ENCODE data around the gene UBE2D2. TPM values are rescaled to one million over a fixed set of nuclear protein-coding genes. Genes with fewer than 3 reads are reported as not detected.

Gene UBE2D2
- total and polyA plus RNA-seq, 9 donors: 66.8 to 230 (median 117) TPM

GRCh38 chr5:139631520-139632165 is 70.5 kb downstream of the UBE2D2 start:
- no peaks in the 10 kb centered on the region for H3K36me3 ChIP-seq
- H3K9me3 ChIP-seq: no peaks in the 10 kb centered on the region
- WGBS, 3 donors: 72 to 79% (median 77%) methylated on average over 3 of the region's 3 CpGs
- no peak for DNase-seq
- intact Hi-C loops (cut with DNase I): loop anchor here in 2 of 4 donors (2.0 to 10.0 kb wide), 3 partner anchors 53 to 207 kb away; no protein-coding TSS in a partner anchor
- TF ChIP-seq CTCF (IDR thresholded peaks at IDR 0.05) (no peak), EP300 (IDR thresholded peaks at IDR 0.05) (no peak), POLR2A (IDR thresholded peaks at IDR 0.05) (no peak)
- no peak overlapping the region for H3K27ac ChIP-seq
- H3K27me3 ChIP-seq: no peaks in the 10 kb centered on the region
- no peak overlapping the region for H3K4me3 ChIP-seq
- peaks cover 3% of the 10 kb centered on the region for H3K4me1 ChIP-seq (ENCODE audit: insufficient read depth)

- Histone ChIP-seq H3K36me3 (no peaks in the 10 kb centered on the region), H3K4me1 (ENCODE audit: insufficient read depth) (peaks cover 8% of the 10 kb centered on the region), H3K4me3 (no peak overlapping the region), H3K27ac (no peak overlapping the region), H3K9me3 (no peaks in the 10 kb centered on the region), H3K27me3 (no peaks in the 10 kb centered on the region)
- peak; percentile 44 to 80 (median 73) for DNase-seq
- TF ChIP-seq POLR2A (IDR thresholded peaks at IDR 0.05) (no peak), CTCF (IDR thresholded peaks at IDR 0.05) (peak; percentile 78 to 95 (median 88))
- intact Hi-C loops (cut with DNase I): loop anchor here in 3 of 4 donors (2.0 to 10.0 kb wide), 3 partner anchors 51 to 209 kb away; no protein-coding TSS in a partner anchor
- 6 to 14% (median 14%) methylated on average over 6 of the region's 6 CpGs for WGBS, 3 donors
Observed at GRCh38 chr5:139633295-139634027, 72.3 kb downstream of the UBE2D2 start.

- intact Hi-C loops (cut with DNase I): loop anchor here in 2 of 4 donors (2.0 to 10.0 kb wide), 3 partner anchors 51 to 209 kb away; no protein-coding TSS in a partner anchor
- no peaks in the 10 kb centered on the region for H3K9me3 ChIP-seq
- TF ChIP-seq CTCF (IDR thresholded peaks at IDR 0.05) (no peak), EP300 (IDR thresholded peaks at IDR 0.05) (no peak), POLR2A (IDR thresholded peaks at IDR 0.05) (no peak)
- H3K36me3 ChIP-seq: no peaks in the 10 kb centered on the region
- H3K4me1 ChIP-seq (ENCODE audit: insufficient read depth): peaks cover 8% of the 10 kb centered on the region
- DNase-seq: no peak
- WGBS, 3 donors: 71 to 86% (median 76%) methylated on average over 2 of the region's 2 CpGs
- no peak overlapping the region for H3K27ac ChIP-seq
- H3K4me3 ChIP-seq: no peak overlapping the region
- no peaks in the 10 kb centered on the region for H3K27me3 ChIP-seq
Observed at GRCh38 chr5:139634028-139634325, 72.8 kb downstream of the UBE2D2 start.

GRCh38 chr5:139634541-139634940 is 73.4 kb downstream of the UBE2D2 start:
- Histone ChIP-seq H3K27me3 (no peaks in the 10 kb centered on the region), H3K4me1 (ENCODE audit: insufficient read depth) (peaks cover 8% of the 10 kb centered on the region), H3K36me3 (no peaks in the 10 kb centered on the region), H3K9me3 (no peaks in the 10 kb centered on the region), H3K4me3 (no peak overlapping the region), H3K27ac (no peak overlapping the region)
- intact Hi-C loops (cut with DNase I): loop anchor here in 2 of 4 donors (2.0 to 10.0 kb wide), 3 partner anchors 50 to 210 kb away; no protein-coding TSS in a partner anchor
- no peak for DNase-seq
- TF ChIP-seq EP300 (IDR thresholded peaks at IDR 0.05) (no peak), POLR2A (IDR thresholded peaks at IDR 0.05) (no peak), CTCF (IDR thresholded peaks at IDR 0.05) (no peak)
- 52 to 63% (median 57%) methylated on average over 3 of the region's 3 CpGs for WGBS, 3 donors

All from ovary (tissue), 9 donors.